OCI-LY3 (cell line): ENCODE data around the gene CREB5.
A peak's percentile ranks its signal among the peaks of the same experiment; 100 is the strongest.

Source experiments
- H2AFZ ChIP-seq: fragments of 200-600, 300-600 bp; shearing (Covaris generic); 2 replicates; pipeline ENCODE4 v1.6.0; 2014; ENCODE audit warnings: antibody characterized with exemption, low read depth, low read length
- H3K27ac ChIP-seq: fragments of 200-600, 300-600 bp; sonication (generic); 2 replicates; pipeline ENCODE4 v1.5.1; 2014; ENCODE audit warnings: mild to moderate bottlenecking, low read length, moderate library complexity, mixed read lengths
- H3K27me3 ChIP-seq: fragments of 200-600, 300-600 bp; sonication (generic); 2 replicates; pipeline ENCODE4 v1.6.1; 2014; ENCODE audit warnings: low read depth, low read length, mixed read lengths
- H3K36me3 ChIP-seq: fragments of 200-600, 300-600 bp; sonication (generic); replicated peaks from 2 replicates; pipeline ENCODE3; 2014; ENCODE audit warnings: low read depth, low read length, mixed read lengths
- H3K4me1 ChIP-seq: fragments of 300-600, 200-600 bp; sonication (generic); 2 replicates; pipeline ENCODE4 v1.6.1; 2014; ENCODE audit warnings: low read length, mixed read lengths
- H3K4me2 ChIP-seq: fragments of 200-600, 300-600 bp; sonication (generic); 2 replicates; pipeline ENCODE4 v1.6.1; 2014; ENCODE audit warnings: low read length, mixed read lengths
- H3K4me3 ChIP-seq: fragments of 300-600, 200-600 bp; sonication (generic); 2 replicates; pipeline ENCODE4 v1.5.1; 2014; ENCODE audit warnings: antibody characterized with exemption, mild to moderate bottlenecking, low read length, moderate library complexity
- H3K79me2 ChIP-seq: fragments of 300-600, 200-600 bp; shearing (Covaris generic); 2 replicates; pipeline ENCODE4 v1.6.1; 2014; ENCODE audit warnings: mild to moderate bottlenecking, low read length, mixed read lengths
- H3K9ac ChIP-seq: fragments of 300-600, 200-600 bp; shearing (Covaris generic); 2 replicates; pipeline ENCODE4 v1.6.0; 2014; ENCODE audit warnings: mild to moderate bottlenecking, low read length, moderate library complexity
- H3K9me3 ChIP-seq: fragments of 200-600, 300-600 bp; shearing (Covaris generic); 2 replicates; pipeline ENCODE4 v1.6.1; 2014; ENCODE audit warnings: low read length, mixed read lengths; ENCODE audit not compliant: insufficient read depth
- H4K20me1 ChIP-seq: fragments of 200-600, 300-600 bp; sonication (generic); 2 replicates; pipeline ENCODE4 v1.6.1; 2016; ENCODE audit warnings: low read length, mixed read lengths; ENCODE audit not compliant: insufficient read depth
- CTCF ChIP-seq: fragments of 200-600, 300-600 bp; sonication (generic); IDR thresholded peaks from 2 replicates; pipeline ENCODE4 v1.5.1; 2014; ENCODE audit warnings: antibody characterized with exemption, low read length, low read depth
- EZH2phosphoT487 ChIP-seq: fragments of 200-600 bp; shearing (Covaris generic); IDR thresholded peaks from 2 replicates; pipeline ENCODE4 v1.6.1; 2018; ENCODE audit warnings: antibody characterized with exemption, mixed run types, low read depth

CREB5 gene

GRCh38 chr7:28688174-28688573 lies 275.9 kb downstream of the CREB5 start:
- Histone ChIP-seq H3K79me2 (no peaks in the 10 kb centered on the region), H4K20me1 (no peaks in the 10 kb centered on the region), H3K4me3 (no peak overlapping the region), H3K27ac (no peak overlapping the region), H2AFZ (no peak overlapping the region), H3K4me1 (peaks cover 20% of the 10 kb centered on the region), H3K36me3 (no peaks in the 10 kb centered on the region), H3K4me2 (no peak overlapping the region), H3K27me3 (0 out of 2 replicates have a peak, but pooled peaks cover 5% of the 10 kb centered on the region), H3K9me3 (no peaks in the 10 kb centered on the region), H3K9ac (no peak overlapping the region)
- TF ChIP-seq EZH2phosphoT487, result no peak
- no peak for TF ChIP-seq CTCF

DNA sequence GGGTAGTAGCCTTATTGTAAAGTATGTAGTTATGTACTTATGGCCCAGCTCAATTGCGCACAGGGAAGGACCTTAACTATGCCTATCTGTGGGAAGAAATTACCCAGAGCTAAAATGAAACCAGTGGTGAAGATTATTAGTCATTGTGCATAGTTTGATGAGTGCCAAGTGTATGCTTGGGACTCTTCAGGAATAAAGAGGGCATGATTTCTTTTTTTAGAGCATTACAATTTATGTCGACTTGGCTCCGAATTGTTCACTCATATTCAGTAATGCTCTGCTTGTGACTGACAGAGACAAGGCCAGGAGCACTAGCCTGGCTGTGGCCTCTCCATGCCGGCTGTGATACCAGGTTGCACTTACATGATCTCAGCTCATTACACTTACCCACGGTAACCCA lies 276.3 kb downstream of the CREB5 start:
- Histone ChIP-seq H3K9ac (no peak overlapping the region), H3K27me3 (0 out of 2 replicates have a peak, but pooled peaks cover under 1% of the 10 kb centered on the region), H3K36me3 (no peaks in the 10 kb centered on the region), H3K4me3 (no peak overlapping the region), H3K4me2 (no peak overlapping the region), H4K20me1 (no peaks in the 10 kb centered on the region), H3K9me3 (no peaks in the 10 kb centered on the region), H2AFZ (no peak overlapping the region), H3K27ac (no peak overlapping the region), H3K4me1 (peaks cover 20% of the 10 kb centered on the region), H3K79me2 (no peaks in the 10 kb centered on the region)
- TF ChIP-seq EZH2phosphoT487 (no peak), CTCF (no peak)

GRCh38 chr7:28695300-28696295 lies 283.3 kb downstream of the CREB5 start:
- no peaks in the 10 kb centered on the region for H3K27me3 ChIP-seq
- H3K36me3 ChIP-seq, result no peaks in the 10 kb centered on the region
- no peak overlapping the region for H3K9ac ChIP-seq
- H2AFZ ChIP-seq, result no peak overlapping the region
- H3K79me2 ChIP-seq, result no peaks in the 10 kb centered on the region
- no peaks in the 10 kb centered on the region for H3K9me3 ChIP-seq
- no peaks in the 10 kb centered on the region for H4K20me1 ChIP-seq
- no peak overlapping the region for H3K27ac ChIP-seq
- H3K4me3 ChIP-seq, result no peak overlapping the region
- TF ChIP-seq CTCF, result no peak
- no peak for TF ChIP-seq EZH2phosphoT487
- no peak overlapping the region for H3K4me2 ChIP-seq
- peaks cover 26% of the 10 kb centered on the region for H3K4me1 ChIP-seq

DNA sequence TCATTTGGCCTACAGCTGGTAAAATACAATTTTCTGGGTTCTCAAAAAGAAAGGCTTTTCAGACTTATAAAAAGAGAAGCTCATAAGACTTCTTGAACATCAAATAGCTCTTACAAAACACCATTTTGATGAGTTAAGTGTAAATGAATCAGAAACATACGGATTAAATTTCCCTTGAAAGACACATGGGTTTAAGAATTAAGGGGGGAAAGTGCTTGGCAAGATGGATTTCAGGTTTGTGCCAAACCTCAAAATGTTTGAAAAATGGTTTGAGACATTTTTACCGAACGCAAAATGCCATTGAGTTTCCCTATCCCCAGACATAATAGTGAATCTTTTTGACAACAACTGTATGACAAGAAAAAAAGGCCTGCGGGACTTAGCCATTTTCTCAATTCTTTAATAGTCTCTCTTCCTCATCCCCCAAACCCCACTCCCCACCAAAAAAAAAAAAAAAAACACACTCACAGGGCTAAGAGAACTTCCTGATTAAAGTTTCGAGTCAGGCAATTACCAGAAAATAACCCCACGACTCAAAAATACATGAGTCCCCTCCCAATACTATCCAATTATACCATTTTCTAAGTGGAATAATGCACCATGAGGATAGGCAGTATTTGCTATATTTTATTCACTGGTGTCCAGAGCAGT lies 285.7 kb downstream of the CREB5 start:
- Histone ChIP-seq H3K36me3 (no peaks in the 10 kb centered on the region), H3K9ac (no peak overlapping the region), H3K4me2 (peak overlapping the region; percentile 41), H2AFZ (peak overlapping the region; percentile 39; the same call in 1 of the 2 replicates), H3K79me2 (no peaks in the 10 kb centered on the region), H3K4me1 (peaks cover 36% of the 10 kb centered on the region), H3K27me3 (no peaks in the 10 kb centered on the region), H3K27ac (no peak overlapping the region), H3K4me3 (0 out of 2 replicates have a peak overlapping the region, but pooled peaks have one; percentile 26), H4K20me1 (no peaks in the 10 kb centered on the region), H3K9me3 (no peaks in the 10 kb centered on the region)
- TF ChIP-seq CTCF, result no peak
- TF ChIP-seq EZH2phosphoT487, result no peak
